Stomach (tissue), 9 donors: ENCODE data around the gene APP. TPM values are rescaled to one million over a fixed set of nuclear protein-coding genes. Genes with fewer than 3 reads are reported as not detected.
A peak's percentile ranks its signal among the peaks of the same experiment; 100 is the strongest.
"Not testable (repeated sequence)": the region's sequence is repeated elsewhere in the genome, so short reads cannot be mapped to it uniquely, and the experiment has no call there.

ENCODE experiments used
- DNase-seq, 2 donors: peaks; one replicate each; pipeline versions ENCODE4 v3.0.0 to v3.0.0-alpha.2; 2013 to 2019
- H3K27ac ChIP-seq, 5 donors: fragments of 200-600 bp in 4 of 5; sonication (generic) in 4 of 5; one replicate each; pipeline ENCODE4 v1.5.1; 2013 to 2019; ENCODE audit warnings: mild to moderate bottlenecking in 1 of 5, moderate library complexity in 1 of 5
- H3K27me3 ChIP-seq, 3 donors: fragments of 200-600 bp; sonication (generic); one replicate each; pipeline ENCODE4 v1.5.1; 2017 to 2019; ENCODE audit warnings: mixed run types in 1 of 3
- H3K36me3 ChIP-seq, 4 donors: fragments of 200-600 bp; sonication (generic); 1 replicate in 3 of 4; 2 replicates in 1 of 4; pipeline ENCODE4 v1.5.1; 2016 to 2019
- H3K4me1 ChIP-seq, 4 donors: fragments of 200-600 bp; sonication (generic); one replicate each; pipeline ENCODE4 v1.5.1; 2016 to 2019
- H3K4me3 ChIP-seq, 4 donors: fragments of 200-600 bp; sonication (generic) in 3 of 4; one replicate each; pipeline ENCODE4 v1.5.1; 2016 to 2019; ENCODE audit warnings: mild to moderate bottlenecking in 1 of 4
- H3K9me3 ChIP-seq, 4 donors: fragments of 200-600 bp; sonication (generic); one replicate each; pipeline ENCODE4 v1.5.1; 2016 to 2019
- CTCF ChIP-seq, 7 experiments: fragments of 450-650 bp in 4 of 7; fragments of 200-600 bp in 3 of 7; sonication (generic) in 3 of 7; IDR thresholded peaks; one replicate each; pipeline ENCODE4 v1.5.1; 2016 to 2019; ENCODE audit warnings: antibody characterized with exemption in 7 of 7, control low read depth in 2 of 7, mild to moderate bottlenecking in 1 of 7
- EP300 ChIP-seq: sonication (generic); formaldehyde crosslinking; IDR thresholded peaks from one replicate; pipeline ENCODE4 v1.6.1; 2017; ENCODE audit warnings: antibody characterized with exemption
- POLR2A ChIP-seq, 4 donors: fragments of 450-650 bp; IDR thresholded peaks; one replicate each; pipeline ENCODE4 v1.6.1; 2016; ENCODE audit warnings: antibody characterized with exemption in 4 of 4, control low read depth in 2 of 4, mild to moderate bottlenecking in 1 of 4, moderate library complexity in 1 of 4
- POLR2AphosphoS5 ChIP-seq, 3 donors: sonication (generic); formaldehyde crosslinking; IDR thresholded peaks; one replicate each; pipeline ENCODE4 v1.6.1; 2016; ENCODE audit warnings: antibody characterized with exemption in 3 of 3
- WGBS, 5 donors: extraction: QIAGEN DNeasy Blood & Tissue Kit in 3 of 5; methylation state at CpG; one replicate each; pipeline versions ENCODE4 v1.1.5 to v1.1.7; 2013 to 2018; 5-methylcytosine and 5-hydroxymethylcytosine counted together
- intact Hi-C: fragments of 100-400 bp; cut with DNase I; formaldehyde crosslinking; loops from one replicate; pipeline ENCODE4 v1.15.1; 2023; ENCODE audit warnings: low total_unique reads
- polyA plus RNA-seq, 3 donors: library from polyadenylated mRNA; stranded (reverse); fragments of 200-250 nt; gene quantifications; one replicate each; pipeline ENCODE4 v1.2.3, GENCODE V29; 2013
- total RNA-seq, 5 donors: library from RNA; depleted of rRNA; stranded (reverse); fragments of >200 nt; gene quantifications; one replicate each; pipeline versions ENCODE4 v1.1.0 to v1.2.3, GENCODE V29; 2014 to 2016
- donor health status: healthy with polysubstance abuse.
- donor health status: Bipolar disorder and iron deficiency.
- donor health status: healthy.

The APP gene
- total and polyA plus RNA-seq, 8 donors, result 41.2 to 408 (median 200) TPM

DNA sequence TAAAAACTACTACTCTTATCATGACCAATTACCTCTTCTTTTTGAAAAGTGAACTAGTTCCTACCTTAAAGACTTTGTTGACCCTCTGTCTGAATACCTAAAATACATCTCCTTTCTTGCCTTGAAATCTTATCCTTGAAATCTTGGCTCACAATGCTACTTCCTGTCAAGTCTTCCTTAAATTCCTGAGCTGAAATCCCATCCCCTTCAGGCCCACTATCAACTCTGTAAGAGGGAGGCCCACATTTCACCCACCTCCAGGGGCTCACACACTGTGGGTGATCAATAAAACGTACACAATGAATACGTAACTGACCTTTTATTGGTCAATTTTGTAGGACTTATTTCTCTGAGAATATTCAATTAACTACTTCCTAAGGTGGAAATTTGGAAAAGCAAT lies 88.0 kb downstream of the APP start:
- WGBS, 5 donors, result 88 to 96% (median 92%) methylated on average over 2 of the region's 2 CpGs
- Histone ChIP-seq H3K27me3 (no peaks in the 10 kb centered on the region), H3K4me3 (no peak overlapping the region), H3K4me1 (peaks cover 0 to 5% (median 1%) of the 10 kb centered on the region in 4 donors), H3K9me3 (no peaks in the 10 kb centered on the region), H3K36me3 (no peaks in the 10 kb centered on the region), H3K27ac (no peak overlapping the region)
- DNase-seq, result no peak
- TF ChIP-seq POLR2A (IDR thresholded peaks at IDR 0.05) (no peak), POLR2AphosphoS5 (IDR thresholded peaks at IDR 0.05) (no peak), CTCF (IDR thresholded peaks at IDR 0.05) (no peak), EP300 (no peak)
- intact Hi-C loops, result no loop called here

DNA sequence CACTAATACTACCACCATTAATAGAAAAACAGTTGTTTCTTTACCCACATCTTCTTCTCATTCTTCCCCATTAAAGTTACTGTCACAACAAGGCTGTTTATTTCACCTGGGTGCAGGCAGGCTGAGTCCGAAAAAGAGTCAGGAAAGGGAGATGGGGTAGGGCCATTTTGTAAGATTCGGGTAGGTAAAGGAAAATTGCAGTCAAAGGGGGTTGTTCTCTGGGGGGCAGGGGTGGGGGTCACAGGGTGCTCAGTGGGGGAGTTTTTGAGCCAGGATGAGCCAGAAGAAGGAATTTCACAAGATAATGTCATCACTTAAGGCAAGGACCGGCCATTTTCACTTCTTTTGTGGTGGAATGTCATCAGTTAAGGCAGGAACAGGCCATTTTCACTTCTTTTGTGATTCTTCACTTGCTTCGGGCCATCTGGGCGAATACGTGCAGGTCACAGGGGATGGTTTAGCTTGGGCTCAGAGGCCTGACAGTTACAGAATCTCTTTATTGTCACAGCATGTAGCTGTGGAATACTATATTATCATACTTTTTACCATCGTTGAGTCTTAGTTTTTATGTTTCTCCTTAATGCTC lies 89.3 kb downstream of the APP start:
- H3K4me3 ChIP-seq, H3K27me3 ChIP-seq, H3K27ac ChIP-seq, H3K9me3 ChIP-seq, H3K36me3 ChIP-seq, H3K4me1 ChIP-seq, intact Hi-C loops, DNase-seq: not testable (repeated sequence)
- 84 to 92% (median 88%) methylated on average over 7 of the region's 7 CpGs for WGBS, 5 donors

DNA sequence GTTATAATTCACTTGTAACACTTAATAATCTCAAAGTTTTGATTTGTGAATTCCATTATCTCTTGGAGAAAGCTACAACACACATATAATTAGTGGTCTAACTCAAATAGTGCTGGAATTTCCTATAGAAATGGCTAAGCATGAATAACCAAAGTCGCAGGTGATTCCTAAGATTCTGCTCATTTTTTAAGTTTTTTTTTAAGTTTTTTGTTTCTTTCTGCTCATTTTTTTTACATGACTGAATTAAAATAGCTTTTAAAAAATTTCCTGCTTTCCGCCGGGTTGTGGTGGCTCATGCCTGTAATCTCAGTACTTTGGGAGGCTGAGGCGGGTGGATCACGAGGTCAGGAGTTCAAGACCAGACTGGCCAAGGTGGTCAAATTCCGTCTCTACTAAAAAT lies 90.4 kb downstream of the APP start:
- H3K4me3 ChIP-seq, result no peak overlapping the region
- WGBS, 5 donors, result 97 to 98% (median 97%) methylated on average over 6 of the region's 6 CpGs
- H3K36me3 ChIP-seq, result no peaks in the 10 kb centered on the region
- H3K4me1 ChIP-seq, result peaks cover 0 to 10% (median 1%) of the 10 kb centered on the region in 4 donors
- DNase-seq, result no peak
- TF ChIP-seq POLR2A (IDR thresholded peaks at IDR 0.05) (no peak), POLR2AphosphoS5 (IDR thresholded peaks at IDR 0.05) (no peak), CTCF (IDR thresholded peaks at IDR 0.05) (no peak), EP300 (no peak)
- no peaks in the 10 kb centered on the region for H3K27me3 ChIP-seq
- no peaks in the 10 kb centered on the region for H3K9me3 ChIP-seq
- H3K27ac ChIP-seq, result no peak overlapping the region
- intact Hi-C loops, result no loop called here

- intact Hi-C loops, result no loop called here
- WGBS, 5 donors, result 78 to 88% (median 81%) methylated on average over 4 of the region's 4 CpGs
- DNase-seq, result no peak
- Histone ChIP-seq H3K4me1 (peaks cover 0 to 10% (median 1%) of the 10 kb centered on the region in 4 donors), H3K36me3 (no peaks in the 10 kb centered on the region), H3K27me3 (no peaks in the 10 kb centered on the region), H3K9me3 (no peaks in the 10 kb centered on the region), H3K4me3 (no peak overlapping the region), H3K27ac (no peak overlapping the region)
- TF ChIP-seq EP300 (no peak), CTCF (IDR thresholded peaks at IDR 0.05) (no peak), POLR2AphosphoS5 (IDR thresholded peaks at IDR 0.05) (no peak), POLR2A (IDR thresholded peaks at IDR 0.05) (no peak)
These were observed 91.2 kb downstream of the APP start for GRCh38 chr21:26079366-26079765.

DNA sequence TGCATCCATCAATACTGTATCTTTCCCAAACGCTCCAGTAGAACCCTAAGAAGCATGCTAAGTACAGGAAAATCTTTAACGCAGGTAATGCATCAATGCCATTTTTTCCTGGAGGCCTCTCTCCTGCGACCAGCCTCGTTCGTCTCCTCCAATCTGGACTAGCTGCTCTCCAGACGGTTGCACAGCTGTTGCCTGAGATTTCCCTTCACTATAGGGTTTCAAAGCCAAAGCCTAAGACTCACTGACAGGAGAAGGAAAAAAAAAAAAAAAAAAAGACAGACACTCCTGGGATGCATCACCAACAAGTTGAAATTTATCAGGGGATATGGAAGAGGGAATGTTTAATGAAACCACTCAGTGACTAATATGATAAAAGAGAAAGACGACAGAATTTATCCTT lies 93.0 kb downstream of the APP start:
- H3K9me3 ChIP-seq, result no peaks in the 10 kb centered on the region
- TF ChIP-seq EP300, result no peak
- no peak for TF ChIP-seq CTCF (IDR thresholded peaks at IDR 0.05)
- TF ChIP-seq POLR2AphosphoS5 (IDR thresholded peaks at IDR 0.05), result no peak
- TF ChIP-seq POLR2A (IDR thresholded peaks at IDR 0.05), result no peak
- no peaks in the 10 kb centered on the region for H3K27me3 ChIP-seq
- H3K36me3 ChIP-seq, result no peaks in the 10 kb centered on the region
- peaks cover 0 to 10% (median 1%) of the 10 kb centered on the region in 4 donors for H3K4me1 ChIP-seq
- H3K4me3 ChIP-seq, result no peak overlapping the region
- 73 to 83% (median 78%) methylated on average over 7 of the region's 7 CpGs for WGBS, 5 donors
- intact Hi-C loops, result no loop called here
- DNase-seq, result peak in 1 of 2 donors; percentile 43
- H3K27ac ChIP-seq, result no peak overlapping the region
